ENCODE results near the gene CRP. TPM values are rescaled to one million over a fixed set of nuclear protein-coding genes. Genes with fewer than 3 reads are reported as not detected.
"Not testable (repeated sequence)": the region's sequence is repeated elsewhere in the genome, so short reads cannot be mapped to it uniquely, and the experiment has no call there.

Gene CRP
- total RNA-seq, 1 experiment from 2014 or later = 0.90 TPM

DNA sequence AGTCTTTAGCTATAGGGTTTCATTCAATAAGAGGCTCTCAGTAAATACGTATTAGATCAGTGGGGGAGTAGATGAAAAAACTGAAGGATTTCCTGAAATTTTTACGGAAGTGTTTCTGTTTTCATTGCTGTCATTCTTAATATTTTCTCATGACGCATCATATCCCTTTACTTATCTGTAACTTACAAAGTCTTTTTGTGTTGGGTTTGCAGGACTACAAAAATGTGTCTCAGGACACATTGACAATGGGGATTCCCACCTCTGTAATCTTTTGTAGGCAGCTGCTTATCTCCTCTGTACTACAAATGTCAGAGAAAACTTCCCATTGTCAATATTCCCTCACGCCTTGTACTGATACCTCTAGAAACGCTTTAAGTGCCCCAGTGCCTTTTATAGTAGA, 35.5 kb downstream of the CRP start:
- CTCF ChIA-PET = no interaction called here
- ATAC-seq = no peak
- no TSS peak for BruUV-seq (replicated peaks)
- no peak overlapping the region for H3K27ac ChIP-seq (ENCODE audit: low read length)
- H3K4me1 ChIP-seq (ENCODE audit: control insufficient read depth, insufficient read depth, low read length) = no peaks in the 10 kb centered on the region
- DNase-seq (ENCODE audit: low read depth, low spot score) = no peak
- intact Hi-C loops (cut with micrococcal nuclease; ENCODE audit: unreplicated experiment) (no loop called here), in situ Hi-C loops (cut with HindIII; ENCODE audit: low pct_unique_long_range_greater_than_20kb, low sequenced_read_pairs) (no loop called here)
- no peaks in the 10 kb centered on the region for H3K36me3 ChIP-seq (ENCODE audit: control insufficient read depth, insufficient read depth, low read length)
- POLR2A ChIA-PET = no interaction called here
- TF ChIP-seq TCF7L2 (IDR thresholded peaks at IDR 0.05; ENCODE audit: low read depth, low read length) = no peak
- no peaks in the 10 kb centered on the region for H3K27me3 ChIP-seq (ENCODE audit: control insufficient read depth, insufficient read depth, low read length)
- no peak overlapping the region for H3K4me3 ChIP-seq (ENCODE audit: low read depth in 2 of 2, low read length in 2 of 2)
- no peaks in the 10 kb centered on the region for H3K9me3 ChIP-seq (ENCODE audit: control insufficient read depth, insufficient read depth, low read depth, low read length)

DNA sequence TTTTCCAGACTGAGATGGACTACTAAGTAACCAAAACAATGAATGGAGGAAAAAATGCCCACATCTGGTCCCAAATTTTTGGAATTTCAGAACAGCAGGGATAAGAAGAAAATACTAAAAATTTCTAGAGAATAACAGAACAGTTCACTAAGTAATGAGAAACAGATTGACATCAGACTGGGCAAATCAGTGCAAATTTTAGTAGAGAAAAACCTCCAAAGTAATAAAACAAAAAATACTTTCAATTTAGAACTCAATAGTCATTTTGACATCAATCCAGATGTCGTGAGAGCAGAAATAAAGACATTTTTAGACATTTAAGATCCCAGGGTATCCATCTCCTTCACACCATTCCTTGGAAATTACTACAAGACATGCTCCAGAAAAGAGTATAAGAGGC, 39.3 kb downstream of the CRP start:
- H3K27me3 ChIP-seq (ENCODE audit: control insufficient read depth, insufficient read depth, low read length) = no peaks in the 10 kb centered on the region
- POLR2A ChIA-PET = no interaction called here
- BruUV-seq (replicated peaks) = no TSS peak
- ATAC-seq (no peak), DNase-seq (ENCODE audit: low read depth, low spot score) (no peak)
- in situ Hi-C loops (cut with HindIII; ENCODE audit: low pct_unique_long_range_greater_than_20kb, low sequenced_read_pairs) = no loop called here
- H3K4me1 ChIP-seq (ENCODE audit: control insufficient read depth, insufficient read depth, low read length) = no peaks in the 10 kb centered on the region
- no peak overlapping the region for H3K27ac ChIP-seq (ENCODE audit: low read length)
- TF ChIP-seq SIN3A (IDR thresholded peaks at IDR 0.05; ENCODE audit: borderline replicate concordance, insufficient read depth, low read depth, low read length) = no peak
- TF ChIP-seq POLR2AphosphoS5 (IDR thresholded peaks at IDR 0.05; ENCODE audit: low read depth, low read length) = no peak
- TF ChIP-seq, protein P1, sequence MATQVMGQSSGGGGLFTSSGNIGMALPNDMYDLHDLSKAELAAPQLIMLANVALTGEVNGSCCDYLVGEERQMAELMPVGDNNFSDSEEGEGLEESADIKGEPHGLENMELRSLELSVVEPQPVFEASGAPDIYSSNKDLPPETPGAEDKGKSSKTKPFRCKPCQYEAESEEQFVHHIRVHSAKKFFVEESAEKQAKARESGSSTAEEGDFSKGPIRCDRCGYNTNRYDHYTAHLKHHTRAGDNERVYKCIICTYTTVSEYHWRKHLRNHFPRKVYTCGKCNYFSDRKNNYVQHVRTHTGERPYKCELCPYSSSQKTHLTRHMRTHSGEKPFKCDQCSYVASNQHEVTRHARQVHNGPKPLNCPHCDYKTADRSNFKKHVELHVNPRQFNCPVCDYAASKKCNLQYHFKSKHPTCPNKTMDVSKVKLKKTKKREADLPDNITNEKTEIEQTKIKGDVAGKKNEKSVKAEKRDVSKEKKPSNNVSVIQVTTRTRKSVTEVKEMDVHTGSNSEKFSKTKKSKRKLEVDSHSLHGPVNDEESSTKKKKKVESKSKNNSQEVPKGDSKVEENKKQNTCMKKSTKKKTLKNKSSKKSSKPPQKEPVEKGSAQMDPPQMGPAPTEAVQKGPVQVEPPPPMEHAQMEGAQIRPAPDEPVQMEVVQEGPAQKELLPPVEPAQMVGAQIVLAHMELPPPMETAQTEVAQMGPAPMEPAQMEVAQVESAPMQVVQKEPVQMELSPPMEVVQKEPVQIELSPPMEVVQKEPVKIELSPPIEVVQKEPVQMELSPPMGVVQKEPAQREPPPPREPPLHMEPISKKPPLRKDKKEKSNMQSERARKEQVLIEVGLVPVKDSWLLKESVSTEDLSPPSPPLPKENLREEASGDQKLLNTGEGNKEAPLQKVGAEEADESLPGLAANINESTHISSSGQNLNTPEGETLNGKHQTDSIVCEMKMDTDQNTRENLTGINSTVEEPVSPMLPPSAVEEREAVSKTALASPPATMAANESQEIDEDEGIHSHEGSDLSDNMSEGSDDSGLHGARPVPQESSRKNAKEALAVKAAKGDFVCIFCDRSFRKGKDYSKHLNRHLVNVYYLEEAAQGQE (IDR thresholded peaks at IDR 0.05; ENCODE audit: insufficient read depth in 1 of 2, low read depth in 2 of 2, low read length in 1 of 2) = no peak
- TF ChIP-seq, protein P2, sequence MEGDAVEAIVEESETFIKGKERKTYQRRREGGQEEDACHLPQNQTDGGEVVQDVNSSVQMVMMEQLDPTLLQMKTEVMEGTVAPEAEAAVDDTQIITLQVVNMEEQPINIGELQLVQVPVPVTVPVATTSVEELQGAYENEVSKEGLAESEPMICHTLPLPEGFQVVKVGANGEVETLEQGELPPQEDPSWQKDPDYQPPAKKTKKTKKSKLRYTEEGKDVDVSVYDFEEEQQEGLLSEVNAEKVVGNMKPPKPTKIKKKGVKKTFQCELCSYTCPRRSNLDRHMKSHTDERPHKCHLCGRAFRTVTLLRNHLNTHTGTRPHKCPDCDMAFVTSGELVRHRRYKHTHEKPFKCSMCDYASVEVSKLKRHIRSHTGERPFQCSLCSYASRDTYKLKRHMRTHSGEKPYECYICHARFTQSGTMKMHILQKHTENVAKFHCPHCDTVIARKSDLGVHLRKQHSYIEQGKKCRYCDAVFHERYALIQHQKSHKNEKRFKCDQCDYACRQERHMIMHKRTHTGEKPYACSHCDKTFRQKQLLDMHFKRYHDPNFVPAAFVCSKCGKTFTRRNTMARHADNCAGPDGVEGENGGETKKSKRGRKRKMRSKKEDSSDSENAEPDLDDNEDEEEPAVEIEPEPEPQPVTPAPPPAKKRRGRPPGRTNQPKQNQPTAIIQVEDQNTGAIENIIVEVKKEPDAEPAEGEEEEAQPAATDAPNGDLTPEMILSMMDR (IDR thresholded peaks at IDR 0.05) = no peak
- TF ChIP-seq TCF7L2 (IDR thresholded peaks at IDR 0.05; ENCODE audit: low read depth, low read length) = no peak
- H3K4me3 ChIP-seq (ENCODE audit: low read depth in 2 of 2, low read length in 2 of 2) = no peak overlapping the region
- CTCF ChIA-PET = no interaction called here
- H3K9me3 ChIP-seq (ENCODE audit: control insufficient read depth, insufficient read depth, low read depth, low read length) = no peaks in the 10 kb centered on the region
- no peaks in the 10 kb centered on the region for H3K36me3 ChIP-seq (ENCODE audit: control insufficient read depth, insufficient read depth, low read length)
- intact Hi-C loops (cut with micrococcal nuclease; ENCODE audit: unreplicated experiment) = no loop called here

DNA sequence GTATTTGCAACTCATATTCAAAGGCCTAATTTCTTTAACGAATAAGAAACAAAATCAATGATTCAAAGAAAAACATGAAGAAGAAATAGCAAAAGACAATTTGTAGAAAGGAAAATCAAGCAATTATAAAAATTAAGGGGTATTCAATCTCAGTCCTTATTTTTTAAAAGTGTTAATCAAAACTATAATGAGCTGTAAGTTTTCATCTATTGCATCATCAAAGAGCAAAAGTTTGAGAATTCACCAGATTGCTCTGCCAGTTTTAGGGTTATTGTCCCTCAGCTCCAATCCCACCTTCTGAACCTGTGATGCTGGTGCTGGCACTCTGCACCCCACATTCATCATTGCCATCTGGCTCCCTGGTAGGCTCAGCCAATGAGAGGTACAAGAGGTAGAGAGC, 42.0 kb downstream of the CRP start:
- not testable (repeated sequence) for H3K27ac ChIP-seq (ENCODE audit: low read length)

More for the DNA sequence above, 42.0 kb downstream of the CRP start:
- DNase-seq (ENCODE audit: low read depth, low spot score); H3K36me3 ChIP-seq (ENCODE audit: control insufficient read depth, insufficient read depth, low read length); in situ Hi-C loops (cut with HindIII; ENCODE audit: low pct_unique_long_range_greater_than_20kb, low sequenced_read_pairs); H3K4me3 ChIP-seq (ENCODE audit: low read depth in 2 of 2, low read length in 2 of 2); ATAC-seq; POLR2A ChIA-PET; CTCF ChIA-PET; H3K4me1 ChIP-seq (ENCODE audit: control insufficient read depth, insufficient read depth, low read length); H3K9me3 ChIP-seq (ENCODE audit: control insufficient read depth, insufficient read depth, low read depth, low read length); BruUV-seq (replicated peaks); intact Hi-C loops (cut with micrococcal nuclease; ENCODE audit: unreplicated experiment); H3K27me3 ChIP-seq (ENCODE audit: control insufficient read depth, insufficient read depth, low read length): not testable (repeated sequence)

All from Panc1 (cell line).